Lung (tissue), 13 donors: Measurements from ENCODE around the gene DENND11. TPM values are rescaled to one million over a fixed set of nuclear protein-coding genes. Genes with fewer than 3 reads are reported as not detected.

Experiments used
- ATAC-seq: fragments of 200-7000 bp; cut with Tn5 transposase; one replicate; pipeline ENCODE4 v1.9.1; 2020; ENCODE audit warnings: moderate number of reproducible peaks; ENCODE audit not compliant: insufficient read depth, low FRiP score
- DNase-seq, 3 donors: peaks; one replicate each; pipeline ENCODE4 v3.0.0-alpha.2; 2013 to 2017
- H3K27ac ChIP-seq, 2 donors: one replicate each; pipeline ENCODE4 v1.5.1; 2013; ENCODE audit warnings: mild to moderate bottlenecking in 2 of 2, moderate library complexity in 2 of 2, control low read depth in 1 of 2, inconsistent platforms in 1 of 2, low read depth in 1 of 2, low read length in 1 of 2
- H3K27me3 ChIP-seq, 3 donors: one replicate each; pipeline ENCODE4 v1.5.1; 2013; ENCODE audit warnings: low read length in 2 of 3; ENCODE audit not compliant: control insufficient read depth in 3 of 3, insufficient read depth in 3 of 3
- H3K36me3 ChIP-seq, 4 donors: one replicate each; pipeline ENCODE4 v1.5.1; 2013; ENCODE audit warnings: low read length in 4 of 4, mild to moderate bottlenecking in 1 of 4, moderate library complexity in 1 of 4; ENCODE audit not compliant: control insufficient read depth in 4 of 4, insufficient read depth in 4 of 4
- H3K4me1 ChIP-seq, 5 donors: one replicate each; pipeline ENCODE4 v1.5.1; 2013; ENCODE audit warnings: low read length in 5 of 5, mild to moderate bottlenecking in 2 of 5, moderate library complexity in 1 of 5; ENCODE audit not compliant: control insufficient read depth in 5 of 5, insufficient read depth in 5 of 5
- H3K4me3 ChIP-seq: one replicate; pipeline ENCODE4 v1.5.1; 2013; ENCODE audit warnings: mild to moderate bottlenecking, control low read depth, moderate library complexity
- H3K9ac ChIP-seq, 2 donors: one replicate each; pipeline ENCODE4 v1.5.1; 2013; ENCODE audit warnings: low read length in 2 of 2, control low read depth in 1 of 2; ENCODE audit not compliant: insufficient read depth in 1 of 2
- H3K9me3 ChIP-seq, 4 donors: one replicate each; pipeline ENCODE4 v1.5.1; 2013; ENCODE audit warnings: low read length in 3 of 4, mild to moderate bottlenecking in 1 of 4, moderate library complexity in 1 of 4; ENCODE audit not compliant: control insufficient read depth in 4 of 4, insufficient read depth in 3 of 4
- WGBS, 2 donors: extraction: QIAGEN DNeasy Blood & Tissue Kit; methylation state at CpG; one replicate each; pipeline ENCODE4 v1.1.7; 2013; 5-methylcytosine and 5-hydroxymethylcytosine counted together
- polyA plus RNA-seq, 2 donors: library from polyadenylated mRNA; stranded (reverse); fragments of 200-250 nt; gene quantifications; one replicate each; pipeline ENCODE4 v1.2.1, GENCODE V29; 2013
- small RNA-seq: library from RNA; depleted of rRNA; stranded (forward); fragments of <200 nt; gene quantifications from one replicate; pipeline ENCODE3, GENCODE V24; 2014; ENCODE audit warnings: low replicate concordance
- total RNA-seq, 2 donors: library from RNA; depleted of rRNA in 1 of 2; stranded (reverse); fragments of >200 nt in 1 of 2; gene quantifications; one replicate each; pipeline ENCODE4 v1.2.1, GENCODE V29; 2014 to 2021
- TF ChIP-seq, protein P1 (sequence below): IDR thresholded peaks from 2 replicates; pipeline ENCODE4 v1.5.1; 2012; ENCODE audit warnings: mild to moderate bottlenecking; ENCODE audit errors: control extremely low read depth, extremely low read depth
- donor health status: control.
- donor health status: control.
- donor health status: Bipolar disorder and iron deficiency.
- donor health status: healthy.
- donor health status: DM: yes; HTN: yes; CAD: no.

DENND11 gene
- total and polyA plus RNA-seq, 4 donors, result 5.1 to 43.3 (median 16.2) TPM

GRCh38 chr7:141654551-141654950 is 47.4 kb downstream of the DENND11 start:
- Histone ChIP-seq H3K27me3 (no peaks in the 10 kb centered on the region), H3K36me3 (peaks cover 7 to 13% (median 8%) of the 10 kb centered on the region in 4 donors), H3K9me3 (no peaks in the 10 kb centered on the region), H3K27ac (no peak overlapping the region), H3K9ac (peak overlapping the region in 1 of 2 donors; percentile 44), H3K4me1 (peaks cover 0 to 4% (median 0%) of the 10 kb centered on the region in 5 donors), H3K4me3 (no peak overlapping the region)
- TF ChIP-seq, protein P1, sequence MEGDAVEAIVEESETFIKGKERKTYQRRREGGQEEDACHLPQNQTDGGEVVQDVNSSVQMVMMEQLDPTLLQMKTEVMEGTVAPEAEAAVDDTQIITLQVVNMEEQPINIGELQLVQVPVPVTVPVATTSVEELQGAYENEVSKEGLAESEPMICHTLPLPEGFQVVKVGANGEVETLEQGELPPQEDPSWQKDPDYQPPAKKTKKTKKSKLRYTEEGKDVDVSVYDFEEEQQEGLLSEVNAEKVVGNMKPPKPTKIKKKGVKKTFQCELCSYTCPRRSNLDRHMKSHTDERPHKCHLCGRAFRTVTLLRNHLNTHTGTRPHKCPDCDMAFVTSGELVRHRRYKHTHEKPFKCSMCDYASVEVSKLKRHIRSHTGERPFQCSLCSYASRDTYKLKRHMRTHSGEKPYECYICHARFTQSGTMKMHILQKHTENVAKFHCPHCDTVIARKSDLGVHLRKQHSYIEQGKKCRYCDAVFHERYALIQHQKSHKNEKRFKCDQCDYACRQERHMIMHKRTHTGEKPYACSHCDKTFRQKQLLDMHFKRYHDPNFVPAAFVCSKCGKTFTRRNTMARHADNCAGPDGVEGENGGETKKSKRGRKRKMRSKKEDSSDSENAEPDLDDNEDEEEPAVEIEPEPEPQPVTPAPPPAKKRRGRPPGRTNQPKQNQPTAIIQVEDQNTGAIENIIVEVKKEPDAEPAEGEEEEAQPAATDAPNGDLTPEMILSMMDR, result peak; percentile 51
- DNase-seq, result peak; percentile 76 to 89 (median 89)
- ATAC-seq, result peak; percentile 88
- WGBS, 2 donors, result 35 to 40% methylated on average over 3 of the region's 3 CpGs

DNA sequence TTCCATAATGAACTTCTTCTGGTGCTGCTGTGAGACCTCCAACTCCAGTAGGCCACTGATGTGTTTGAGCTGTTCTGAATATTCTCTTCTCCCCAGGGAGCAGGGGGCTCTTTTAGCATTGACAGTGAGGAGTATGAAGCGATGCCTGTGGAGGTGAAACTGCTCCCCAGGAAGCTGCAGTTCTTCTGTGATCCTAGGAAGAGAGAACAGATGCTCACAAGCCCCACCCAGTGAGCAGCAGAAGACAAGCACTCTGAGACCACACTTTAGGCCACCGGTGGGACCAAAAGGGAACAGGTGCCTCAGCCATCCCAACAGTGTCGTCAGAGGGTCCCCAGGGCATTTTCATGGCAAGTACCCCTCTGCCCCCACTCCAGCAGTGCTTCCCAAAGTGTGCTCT is 49.3 kb downstream of the DENND11 start:
- TF ChIP-seq, protein P1, result no peak
- Histone ChIP-seq H3K36me3 (peaks cover 2 to 13% (median 5%) of the 10 kb centered on the region in 4 donors), H3K9me3 (no peaks in the 10 kb centered on the region), H3K9ac (no peak overlapping the region), H3K4me1 (peaks cover 0 to 4% (median 0%) of the 10 kb centered on the region in 5 donors), H3K27me3 (no peaks in the 10 kb centered on the region), H3K4me3 (no peak overlapping the region), H3K27ac (no peak overlapping the region)
- WGBS, 2 donors, result 56 to 71% methylated on average over 2 to 3 of the region's 3 CpGs
- ATAC-seq, result no peak
- DNase-seq, result no peak

Small RNAs within 50 kb of the gene (small RNA-seq; reads per million reads assigned to genes)
- not detected for gene RNU1-82P

Other genes with a start within 250 kb of the DENND11 start
- gene AGK, start 150.8 kb downstream of the DENND11 start, total RNA-seq, result 10 to 100 TPM; 24.3 to 39.1 TPM
- 10 to 100 TPM; 13.7 to 17.6 TPM for gene AGK, start 150.8 kb downstream of the DENND11 start, polyA plus RNA-seq
- not detected for gene WEE2, start 6.2 kb upstream of the DENND11 start, total RNA-seq
- not detected for gene WEE2, start 6.2 kb upstream of the DENND11 start, polyA plus RNA-seq
- 100 to 1,000 TPM in 1 of 2 donors, 10 to 100 TPM in 1; 96.8 to 109 TPM for gene SSBP1, start 36.2 kb upstream of the DENND11 start, total RNA-seq
- 100 to 1,000 TPM; 162 to 263 TPM for gene SSBP1, start 36.2 kb upstream of the DENND11 start, polyA plus RNA-seq
- gene TAS2R3, start 61.9 kb upstream of the DENND11 start, total RNA-seq, result 10 to 100 TPM in 1 of 2 donors, 1 to 10 TPM in 1; 2.2 to 13.0 TPM
- gene TAS2R3, start 61.9 kb upstream of the DENND11 start, polyA plus RNA-seq, result not detected
- 1 to 10 TPM; 1.4 to 9.3 TPM for gene TAS2R4, start 74.5 kb upstream of the DENND11 start, total RNA-seq
- under 1 TPM; 0.06 to 0.35 TPM for gene TAS2R4, start 74.5 kb upstream of the DENND11 start, polyA plus RNA-seq
- 1 to 10 TPM; 1.2 to 6.8 TPM for gene TAS2R5, start 88.1 kb upstream of the DENND11 start, total RNA-seq
- gene TAS2R5, start 88.1 kb upstream of the DENND11 start, polyA plus RNA-seq, result under 1 TPM; 0.41 to 0.55 TPM
- not detected for gene PRSS37, start 139.3 kb upstream of the DENND11 start, total RNA-seq
- not detected for gene PRSS37, start 139.3 kb upstream of the DENND11 start, polyA plus RNA-seq
- gene OR9A4, start 214.2 kb upstream of the DENND11 start, total RNA-seq, result under 1 TPM in 1 of 2 donors, not detected in 1; 0.20 TPM
- gene OR9A4, start 214.2 kb upstream of the DENND11 start, polyA plus RNA-seq, result not detected
- 1 to 10 TPM; 2.7 to 8.8 TPM for gene CLEC5A, start 244.8 kb upstream of the DENND11 start, total RNA-seq
- 10 to 100 TPM in 1 of 2 donors, 1 to 10 TPM in 1; 4.4 to 19.1 TPM for gene CLEC5A, start 244.8 kb upstream of the DENND11 start, polyA plus RNA-seq